IPS DF 6.9 (cell line): ENCODE data around the gene RNF213.
"Not testable (repeated sequence)": the region's sequence is repeated elsewhere in the genome, so short reads cannot be mapped to it uniquely, and the experiment has no call there.

Source experiments
- DNase-seq: peaks from one replicate; pipeline ENCODE4 v3.0.0-alpha.2; 2013; ENCODE audit warnings: low read depth, low spot score
- H3K27ac ChIP-seq: one replicate; pipeline ENCODE4 v1.5.1; 2013; ENCODE audit warnings: low read length, control low read depth
- H3K27me3 ChIP-seq: 2 replicates; pipeline ENCODE4 v1.6.1; 2013; ENCODE audit warnings: mild to moderate bottlenecking, low read length; ENCODE audit not compliant: control insufficient read depth, insufficient read depth
- H3K36me3 ChIP-seq: 2 replicates; pipeline ENCODE4 v1.6.1; 2013; ENCODE audit warnings: low read length; ENCODE audit not compliant: control insufficient read depth, insufficient read depth
- H3K4me1 ChIP-seq: 2 replicates; pipeline ENCODE4 v1.6.1; 2013; ENCODE audit warnings: low read length; ENCODE audit not compliant: control insufficient read depth, insufficient read depth
- H3K4me3 ChIP-seq: 2 replicates; pipeline ENCODE4 v1.5.1; 2013; ENCODE audit warnings: mild to moderate bottlenecking, low read length
- H3K9me3 ChIP-seq: 2 replicates; pipeline ENCODE4 v1.6.1; 2013; ENCODE audit warnings: low read length, inconsistent platforms; ENCODE audit not compliant: control insufficient read depth, insufficient read depth
- WGBS: extraction: QIAGEN DNeasy Blood & Tissue Kit; methylation state at CpG from one replicate; pipeline ENCODE4 v1.1.7; 2013; ENCODE audit warnings: mixed read lengths, missing lambda C conversion rate; ENCODE audit not compliant: insufficient read length, insufficient coverage; 5-methylcytosine and 5-hydroxymethylcytosine counted together

The RNF213 gene

GRCh38 chr17:80243526-80244433, 16.9 kb upstream of the RNF213 start:
- no peaks in the 10 kb centered on the region for H3K27me3 ChIP-seq
- no peak overlapping the region for H3K27ac ChIP-seq
- WGBS: no CpG with 5 or more reads among the region's 26 CpGs
- H3K4me3 ChIP-seq: no peak overlapping the region
- no peaks in the 10 kb centered on the region for H3K9me3 ChIP-seq
- no peaks in the 10 kb centered on the region for H3K4me1 ChIP-seq
- H3K36me3 ChIP-seq: peaks cover 13% of the 10 kb centered on the region; the same call in 1 of the 2 replicates
- DNase-seq: no peak

- not testable (repeated sequence) for H3K4me1 ChIP-seq, H3K27ac ChIP-seq, H3K4me3 ChIP-seq, H3K9me3 ChIP-seq, DNase-seq, H3K27me3 ChIP-seq
- H3K36me3 ChIP-seq: peaks cover 13% of the 10 kb centered on the region; the same call in 1 of the 2 replicates
- WGBS: no CpG with 5 or more reads among the region's 6 CpGs
Observed at GRCh38 chr17:80244448-80244847, 16.2 kb upstream of the RNF213 start.

GRCh38 chr17:80244871-80245509, 15.7 kb upstream of the RNF213 start:
- no peak for DNase-seq
- no CpG with 5 or more reads among the region's 22 CpGs for WGBS
- no peak overlapping the region for H3K4me3 ChIP-seq
- peaks cover 13% of the 10 kb centered on the region; the same call in 1 of the 2 replicates for H3K36me3 ChIP-seq
- no peaks in the 10 kb centered on the region for H3K27me3 ChIP-seq
- no peak overlapping the region for H3K27ac ChIP-seq
- no peaks in the 10 kb centered on the region for H3K4me1 ChIP-seq
- no peaks in the 10 kb centered on the region for H3K9me3 ChIP-seq

GRCh38 chr17:80245566-80246265, 14.9 kb upstream of the RNF213 start:
- no peaks in the 10 kb centered on the region for H3K9me3 ChIP-seq
- no peak overlapping the region for H3K4me3 ChIP-seq
- no CpG with 5 or more reads among the region's 27 CpGs for WGBS
- H3K4me1 ChIP-seq: no peaks in the 10 kb centered on the region
- H3K27me3 ChIP-seq: no peaks in the 10 kb centered on the region
- peaks cover 13% of the 10 kb centered on the region; the same call in 1 of the 2 replicates for H3K36me3 ChIP-seq
- DNase-seq: no peak
- no peak overlapping the region for H3K27ac ChIP-seq

GRCh38 chr17:80246266-80246681, 14.4 kb upstream of the RNF213 start:
- H3K27ac ChIP-seq: no peak overlapping the region

GRCh38 chr17:80246726-80247125, 13.9 kb upstream of the RNF213 start:
- no peak overlapping the region for H3K4me3 ChIP-seq
- WGBS: no CpG with 5 or more reads among the region's 8 CpGs
- H3K4me1 ChIP-seq: no peaks in the 10 kb centered on the region
- peaks cover 13% of the 10 kb centered on the region; the same call in 1 of the 2 replicates for H3K36me3 ChIP-seq
- no peak overlapping the region for H3K27ac ChIP-seq
- H3K9me3 ChIP-seq: no peaks in the 10 kb centered on the region
- DNase-seq: no peak
- no peaks in the 10 kb centered on the region for H3K27me3 ChIP-seq

More at GRCh38 chr17:80246266-80246681, 14.4 kb upstream of the RNF213 start:
- H3K9me3 ChIP-seq: no peaks in the 10 kb centered on the region
- DNase-seq: no peak
- WGBS: no CpG with 5 or more reads among the region's 19 CpGs
- peaks cover 13% of the 10 kb centered on the region; the same call in 1 of the 2 replicates for H3K36me3 ChIP-seq
- no peak overlapping the region for H3K4me3 ChIP-seq
- H3K4me1 ChIP-seq: no peaks in the 10 kb centered on the region
- no peaks in the 10 kb centered on the region for H3K27me3 ChIP-seq

- Histone ChIP-seq H3K27me3 (no peaks in the 10 kb centered on the region), H3K9me3 (no peaks in the 10 kb centered on the region), H3K4me3 (no peak overlapping the region), H3K36me3 (peaks cover 13% of the 10 kb centered on the region; the same call in 1 of the 2 replicates), H3K4me1 (no peaks in the 10 kb centered on the region), H3K27ac (no peak overlapping the region)
- no peak for DNase-seq
- WGBS: no CpG with 5 or more reads among the region's 17 CpGs
Observed at GRCh38 chr17:80247561-80247960, 13.1 kb upstream of the RNF213 start.

GRCh38 chr17:80248001-80248893, 12.4 kb upstream of the RNF213 start:
- Histone ChIP-seq H3K4me3 (no peak overlapping the region), H3K36me3 (peaks cover 13% of the 10 kb centered on the region; the same call in 1 of the 2 replicates), H3K9me3 (no peaks in the 10 kb centered on the region), H3K4me1 (no peaks in the 10 kb centered on the region), H3K27me3 (no peaks in the 10 kb centered on the region), H3K27ac (no peak overlapping the region)
- WGBS: no CpG with 5 or more reads among the region's 23 CpGs
- DNase-seq: no peak

- Histone ChIP-seq H3K36me3 (peaks cover 13% of the 10 kb centered on the region; the same call in 1 of the 2 replicates), H3K4me1 (no peaks in the 10 kb centered on the region), H3K9me3 (no peaks in the 10 kb centered on the region), H3K27me3 (no peaks in the 10 kb centered on the region), H3K4me3 (no peak overlapping the region), H3K27ac (no peak overlapping the region)
- no CpG with 5 or more reads among the region's 26 CpGs for WGBS
- DNase-seq: no peak
Observed at GRCh38 chr17:80248894-80249710, 11.6 kb upstream of the RNF213 start.
